HG02981 (cell line): ENCODE measurements around the gene DAGLA.
"Not testable (repeated sequence)": the region's sequence is repeated elsewhere in the genome, so short reads cannot be mapped to it uniquely, and the experiment has no call there.

Experiments
- ATAC-seq: cut with Tn5 transposase; IDR thresholded peaks from one replicate; pipeline ENCODE4 v1.9.1; 2021; ENCODE audit warnings: mild to moderate bottlenecking, moderate library complexity; ENCODE audit not compliant: unreplicated experiment

DAGLA gene

DNA sequence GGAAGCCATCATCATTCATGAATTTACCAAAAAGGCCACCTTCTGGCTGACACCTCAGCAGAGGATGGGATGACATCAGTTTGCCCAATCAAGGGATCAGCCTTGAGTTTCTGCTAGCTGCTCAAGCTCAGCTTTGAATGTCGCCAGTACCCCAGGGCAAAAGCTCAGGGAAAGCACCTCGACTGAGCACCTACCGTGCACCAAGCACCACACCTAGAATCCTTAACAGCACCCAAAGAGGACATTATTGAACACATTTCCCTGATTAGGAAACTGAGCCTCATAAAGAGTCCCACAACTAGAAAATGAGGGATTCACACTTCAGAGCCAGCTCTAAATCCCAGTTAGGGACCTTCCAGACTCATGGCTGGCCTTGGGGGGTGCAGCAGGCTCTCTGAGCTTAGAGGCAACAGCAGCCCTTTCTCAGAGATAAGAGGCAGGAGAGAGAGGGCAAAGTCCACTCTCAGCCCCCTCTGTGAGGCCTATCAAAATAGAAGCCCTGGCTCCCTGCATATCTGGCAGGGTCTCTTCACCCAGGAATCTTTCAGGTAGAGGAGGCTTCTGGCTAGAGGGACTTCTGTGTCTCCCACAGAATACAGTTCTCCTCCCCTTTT, 13.4 kb upstream of the DAGLA start:
- no peak for ATAC-seq

GRCh38 chr11:61667684-61668305, 12.4 kb upstream of the DAGLA start:
- ATAC-seq = no peak

DNA sequence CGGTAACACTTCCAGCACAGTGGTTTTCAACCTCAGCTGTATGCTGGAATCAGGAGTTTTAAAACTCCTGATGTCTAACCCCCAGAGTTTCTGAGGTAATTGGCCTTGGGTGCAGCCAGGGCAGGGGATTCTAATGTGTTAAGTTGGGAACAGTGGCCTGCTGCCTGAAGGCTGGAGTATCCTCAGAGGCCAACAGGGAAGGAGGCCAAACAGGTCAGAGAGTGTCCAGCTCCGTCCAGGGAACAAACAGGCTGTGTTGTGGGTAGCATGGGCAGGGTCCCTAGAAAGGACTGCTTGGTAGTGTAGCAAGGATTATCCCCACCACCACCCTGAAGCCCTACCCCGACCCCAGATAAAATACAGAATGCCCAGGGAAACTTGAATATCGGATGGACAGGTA, 10.8 kb upstream of the DAGLA start:
- no peak for ATAC-seq

GRCh38 chr11:61670626-61671025, 9.6 kb upstream of the DAGLA start:
- no peak for ATAC-seq

DNA sequence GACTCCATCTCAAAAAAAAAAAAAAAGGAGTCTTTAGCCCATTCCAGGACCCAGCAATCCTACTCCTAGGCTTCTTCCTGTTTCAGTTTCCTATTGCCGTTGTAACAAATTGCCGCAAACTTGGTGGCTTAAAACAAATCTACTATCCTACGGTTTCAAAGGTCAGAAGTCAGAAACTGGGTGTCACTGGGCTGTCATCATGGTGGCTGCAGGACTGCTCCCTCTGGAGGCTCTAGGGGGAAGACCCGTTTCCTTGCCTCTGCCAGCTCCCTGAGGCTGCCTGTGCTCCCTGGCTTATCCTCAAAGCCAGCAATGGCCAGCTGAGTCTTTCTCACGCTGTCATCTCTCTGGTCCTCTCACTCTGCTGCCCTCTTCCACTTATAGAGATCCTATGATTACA, 8.7 kb upstream of the DAGLA start:
- no peak for ATAC-seq

DNA sequence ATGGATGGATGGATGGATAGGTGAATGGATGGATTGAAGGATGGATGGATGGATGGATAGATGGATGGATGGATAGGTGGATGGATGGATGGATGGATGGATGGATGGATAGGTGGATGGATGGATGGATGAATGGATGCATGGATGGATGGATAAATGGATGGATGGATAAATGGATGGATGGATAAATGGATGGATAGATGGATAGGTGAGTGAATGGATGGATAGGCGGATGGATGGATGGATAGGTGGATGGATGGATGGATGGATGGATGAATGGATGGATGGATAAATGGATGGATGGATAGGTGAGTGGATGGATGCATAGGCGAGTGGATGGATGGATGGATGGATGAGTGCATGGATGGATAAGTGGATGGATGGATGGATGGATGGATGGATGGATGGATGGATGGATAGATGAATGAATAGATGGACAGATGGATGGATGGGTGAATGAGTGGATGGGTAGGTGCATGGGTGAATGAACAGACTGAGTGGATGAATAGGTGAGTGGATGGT, 6.2 kb upstream of the DAGLA start:
- ATAC-seq = not testable (repeated sequence)

GRCh38 chr11:61675826-61676225, 4.4 kb upstream of the DAGLA start:
- ATAC-seq = no peak

- ATAC-seq = no peak
Observed at GRCh38 chr11:61679296-61679695, 895 bp upstream of the DAGLA start.

GRCh38 chr11:61680622-61681221, 531 bp downstream of the DAGLA start:
- no peak for ATAC-seq

- no peak for ATAC-seq
Observed at GRCh38 chr11:61682093-61682732, 2.0 kb downstream of the DAGLA start.

GRCh38 chr11:61682906-61683675, 2.9 kb downstream of the DAGLA start:
- ATAC-seq = no peak

GRCh38 chr11:61683961-61684869, 4.0 kb downstream of the DAGLA start:
- ATAC-seq = no peak

GRCh38 chr11:61684870-61685616, 4.9 kb downstream of the DAGLA start:
- no peak for ATAC-seq

- no peak for ATAC-seq
Observed at GRCh38 chr11:61685617-61685967, 5.4 kb downstream of the DAGLA start.

GRCh38 chr11:61686066-61686465, 5.9 kb downstream of the DAGLA start:
- no peak for ATAC-seq

DNA sequence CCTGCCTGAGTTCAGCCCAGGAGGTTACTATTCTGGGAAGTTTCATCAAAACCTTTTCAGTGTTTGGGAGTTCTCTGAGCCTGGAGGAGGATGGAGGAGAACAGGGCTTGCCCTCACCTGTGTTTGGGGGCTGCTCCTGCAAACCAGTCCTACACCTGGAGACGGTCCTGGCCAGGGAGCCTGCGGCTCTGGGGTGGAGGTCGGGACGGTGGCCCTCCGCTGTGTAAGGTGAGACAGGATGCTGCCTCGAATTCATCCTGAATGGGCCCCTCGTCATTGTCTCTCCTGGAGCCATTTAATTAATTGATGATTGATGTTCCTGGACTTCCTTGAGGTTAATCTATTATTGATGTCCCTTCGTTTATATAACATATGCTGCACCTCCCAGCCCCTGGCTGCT, 6.3 kb downstream of the DAGLA start:
- ATAC-seq = no peak

GRCh38 chr11:61687420-61687819, 7.2 kb downstream of the DAGLA start:
- no peak for ATAC-seq

GRCh38 chr11:61688365-61689163, 8.4 kb downstream of the DAGLA start:
- no peak for ATAC-seq

DNA sequence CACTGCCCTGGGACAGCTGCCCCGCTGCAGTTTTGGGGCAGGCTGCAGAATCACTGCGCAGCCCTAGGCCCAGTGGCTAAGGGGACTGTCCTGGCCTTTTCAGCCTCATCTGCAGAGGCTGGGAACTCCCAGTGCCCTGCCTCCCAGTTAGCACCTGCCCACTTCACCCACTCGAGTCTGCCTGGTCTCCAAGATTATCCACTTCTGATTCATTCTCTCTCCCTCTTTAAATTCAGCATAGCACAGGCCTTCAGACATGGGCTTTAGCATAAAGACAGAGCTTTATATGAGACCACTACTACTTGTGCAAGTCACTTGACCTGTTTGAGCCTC, 8.9 kb downstream of the DAGLA start:
- ATAC-seq = no peak
